ENCODE results near the gene RPL28.

Gene RPL28

DNA sequence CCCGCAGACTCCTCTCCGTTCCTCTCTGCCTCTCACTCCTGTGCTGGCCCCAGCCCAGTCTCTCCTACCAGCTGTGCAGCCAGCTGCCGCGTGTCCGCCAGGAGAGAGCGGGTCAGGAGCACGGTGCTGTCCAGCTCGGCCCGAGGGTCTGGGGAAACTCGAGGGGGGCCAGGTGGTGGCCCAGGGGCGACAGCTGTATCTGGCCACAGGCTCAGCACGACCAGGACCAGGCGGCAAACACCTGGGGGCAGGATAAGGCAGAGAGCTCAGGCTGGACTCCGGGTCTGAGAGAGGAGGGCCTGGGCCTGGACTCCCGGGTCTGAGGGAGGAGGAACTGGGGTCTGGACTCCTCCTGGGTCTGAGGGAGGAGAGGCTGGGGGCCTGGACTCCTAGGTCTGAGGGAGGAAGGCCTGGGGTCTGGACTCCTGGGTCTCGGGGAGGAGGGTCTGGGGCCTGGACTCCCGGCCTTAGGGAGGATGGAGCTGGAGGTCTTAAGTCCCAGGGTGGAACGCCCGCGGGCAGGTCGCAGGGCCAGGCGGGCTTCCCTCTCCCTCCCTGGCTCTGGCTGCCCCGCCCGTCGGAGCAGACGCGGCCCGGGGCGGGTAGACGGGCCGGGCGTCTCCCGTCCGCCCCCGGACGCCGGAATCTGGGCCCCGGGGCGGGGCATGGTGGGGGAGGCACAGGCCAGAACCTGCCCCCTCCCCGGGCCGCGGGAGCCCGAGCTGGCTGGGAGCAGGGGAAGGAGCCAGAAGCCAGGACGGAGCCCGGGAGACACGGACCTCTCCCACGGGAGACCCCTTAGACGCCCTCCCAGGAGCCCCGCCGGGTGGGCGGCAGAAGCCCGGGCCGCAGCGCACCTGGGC, 16.8 kb upstream of the RPL28 start:
- peak; percentile 65 for DNase-seq (ENCODE audit: low spot score)
- in situ Hi-C loops (cut with MboI; ENCODE audit: low sequenced_read_pairs, unreplicated experiment), result no loop called here
- TF ChIP-seq, protein P1, sequence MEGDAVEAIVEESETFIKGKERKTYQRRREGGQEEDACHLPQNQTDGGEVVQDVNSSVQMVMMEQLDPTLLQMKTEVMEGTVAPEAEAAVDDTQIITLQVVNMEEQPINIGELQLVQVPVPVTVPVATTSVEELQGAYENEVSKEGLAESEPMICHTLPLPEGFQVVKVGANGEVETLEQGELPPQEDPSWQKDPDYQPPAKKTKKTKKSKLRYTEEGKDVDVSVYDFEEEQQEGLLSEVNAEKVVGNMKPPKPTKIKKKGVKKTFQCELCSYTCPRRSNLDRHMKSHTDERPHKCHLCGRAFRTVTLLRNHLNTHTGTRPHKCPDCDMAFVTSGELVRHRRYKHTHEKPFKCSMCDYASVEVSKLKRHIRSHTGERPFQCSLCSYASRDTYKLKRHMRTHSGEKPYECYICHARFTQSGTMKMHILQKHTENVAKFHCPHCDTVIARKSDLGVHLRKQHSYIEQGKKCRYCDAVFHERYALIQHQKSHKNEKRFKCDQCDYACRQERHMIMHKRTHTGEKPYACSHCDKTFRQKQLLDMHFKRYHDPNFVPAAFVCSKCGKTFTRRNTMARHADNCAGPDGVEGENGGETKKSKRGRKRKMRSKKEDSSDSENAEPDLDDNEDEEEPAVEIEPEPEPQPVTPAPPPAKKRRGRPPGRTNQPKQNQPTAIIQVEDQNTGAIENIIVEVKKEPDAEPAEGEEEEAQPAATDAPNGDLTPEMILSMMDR (IDR thresholded peaks at IDR 0.05; ENCODE audit: borderline replicate concordance, control extremely low read depth, extremely low read depth, insufficient read depth, missing control alignments), result no peak

DNA sequence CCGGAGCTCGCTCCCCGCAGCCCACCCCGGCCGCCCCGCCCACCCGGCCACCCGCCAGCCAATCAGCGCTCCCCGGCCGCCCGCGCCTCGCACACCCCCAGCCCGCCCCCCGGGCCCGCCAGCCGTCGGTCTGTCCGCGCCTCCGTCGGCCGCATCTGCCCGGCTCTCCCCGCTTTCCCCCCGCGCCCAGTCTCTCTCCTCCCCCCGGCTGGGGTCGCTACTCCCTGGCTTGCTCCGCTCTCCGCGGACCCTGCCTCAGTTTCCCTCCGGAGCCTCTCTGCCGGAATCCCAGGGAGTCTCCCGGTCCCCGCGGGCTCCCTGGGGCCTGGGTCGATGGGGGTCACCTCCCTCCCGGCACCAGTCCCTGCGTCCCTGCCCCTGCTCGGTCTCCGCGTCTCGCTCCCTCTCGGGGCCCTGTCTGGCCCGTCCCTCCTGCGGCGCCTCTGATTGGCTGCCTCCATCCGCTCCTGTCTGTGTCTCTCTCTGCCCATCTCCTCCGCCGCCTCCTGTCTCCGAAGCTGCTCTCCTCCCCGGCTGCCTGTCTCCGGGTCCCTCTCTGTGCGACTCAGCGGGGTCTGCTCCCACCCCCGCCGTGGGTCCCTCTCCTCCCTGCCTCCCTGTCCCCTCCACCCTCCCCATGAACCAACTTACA, 16.0 kb upstream of the RPL28 start:
- in situ Hi-C loops (cut with MboI; ENCODE audit: low sequenced_read_pairs, unreplicated experiment), result no loop called here
- TF ChIP-seq, protein P1 (IDR thresholded peaks at IDR 0.05; ENCODE audit: borderline replicate concordance, control extremely low read depth, extremely low read depth, insufficient read depth, missing control alignments), result no peak
- DNase-seq (ENCODE audit: low spot score), result peak; percentile 71

DNA sequence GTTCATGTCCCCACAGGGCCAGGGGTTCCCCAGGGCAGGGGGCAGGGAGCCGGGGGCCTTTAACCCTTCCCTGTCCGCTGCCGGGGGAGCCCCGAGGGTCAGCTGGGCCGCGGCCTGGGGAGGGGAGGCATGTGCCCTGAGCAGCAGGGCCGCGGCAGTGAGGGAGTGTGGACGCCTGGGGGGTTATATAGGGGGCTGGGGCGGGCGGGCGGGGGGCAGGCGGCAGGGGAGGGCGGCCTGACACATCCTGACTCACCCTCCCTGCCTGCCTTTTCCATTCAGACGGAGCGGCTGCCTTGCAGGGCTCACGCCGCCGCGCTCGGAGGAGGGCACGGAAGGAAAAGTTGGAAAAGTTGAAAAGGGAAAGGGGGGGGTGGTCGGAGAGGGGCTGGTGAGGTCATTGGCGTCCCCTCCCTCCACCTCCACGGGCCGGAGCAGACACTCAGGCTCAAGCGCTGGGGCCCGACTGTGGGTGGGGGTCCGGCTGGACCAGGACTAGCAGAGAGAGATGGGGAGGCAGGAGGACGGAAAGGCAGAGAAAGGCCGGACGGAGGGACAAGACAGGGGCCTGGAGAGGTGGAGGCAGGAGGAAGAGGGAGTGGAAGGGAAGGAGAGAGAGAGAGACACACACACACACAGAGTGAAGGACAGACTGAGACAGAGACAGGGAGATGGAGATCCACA, 15.3 kb upstream of the RPL28 start, which contains the start of gene IL11:
Gene IL11 (minus strand): TSS at position 159 of the 684 bp plus-strand sequence. CDS start 153 bp downstream, at position 6.
- DNase-seq (ENCODE audit: low spot score), result no peak
- in situ Hi-C loops (cut with MboI; ENCODE audit: low sequenced_read_pairs, unreplicated experiment), result no loop called here
- TF ChIP-seq, protein P1 (IDR thresholded peaks at IDR 0.05; ENCODE audit: borderline replicate concordance, control extremely low read depth, extremely low read depth, insufficient read depth, missing control alignments), result no peak

DNA sequence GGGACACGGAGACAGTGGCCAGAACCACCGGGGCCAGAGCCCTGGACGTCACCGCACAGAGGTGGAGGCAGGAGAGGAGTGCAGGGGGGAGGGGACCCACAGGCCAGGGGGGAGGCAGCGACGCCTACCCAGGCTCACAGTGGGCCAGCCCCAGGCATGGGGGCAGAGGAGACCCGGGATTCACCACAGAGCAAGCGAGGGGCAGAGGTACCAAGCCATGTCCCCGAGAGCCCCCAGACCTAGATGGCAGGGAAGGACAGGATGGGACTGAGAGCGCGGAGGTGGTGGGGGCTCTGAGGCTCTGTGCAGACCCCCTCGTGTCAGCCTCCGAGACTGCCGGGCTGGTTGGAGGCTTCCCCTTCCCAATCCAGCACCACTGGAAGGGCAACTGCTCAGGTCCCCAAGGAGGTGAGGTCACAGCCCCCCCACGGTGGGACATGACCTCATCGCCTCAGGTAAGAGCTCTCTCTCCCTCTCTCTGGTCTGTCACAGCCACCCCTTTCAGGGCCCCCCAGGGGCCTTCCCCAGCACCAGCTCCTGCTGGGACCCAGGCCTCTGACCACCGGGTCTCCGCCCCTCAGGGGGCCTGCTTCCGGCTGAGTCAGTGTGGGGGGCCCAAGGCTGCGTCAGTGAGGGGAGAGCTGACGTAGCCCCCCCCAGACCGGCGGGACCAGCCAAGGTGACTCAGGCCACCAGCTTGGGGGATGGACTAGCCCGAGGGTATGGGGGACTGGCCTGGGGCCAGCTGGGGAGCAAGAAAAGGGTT, 13.2 kb upstream of the RPL28 start:
- DNase-seq (ENCODE audit: low spot score), result no peak
- TF ChIP-seq, protein P1 (IDR thresholded peaks at IDR 0.05; ENCODE audit: borderline replicate concordance, control extremely low read depth, extremely low read depth, insufficient read depth, missing control alignments), result no peak
- in situ Hi-C loops (cut with MboI; ENCODE audit: low sequenced_read_pairs, unreplicated experiment), result no loop called here

DNA sequence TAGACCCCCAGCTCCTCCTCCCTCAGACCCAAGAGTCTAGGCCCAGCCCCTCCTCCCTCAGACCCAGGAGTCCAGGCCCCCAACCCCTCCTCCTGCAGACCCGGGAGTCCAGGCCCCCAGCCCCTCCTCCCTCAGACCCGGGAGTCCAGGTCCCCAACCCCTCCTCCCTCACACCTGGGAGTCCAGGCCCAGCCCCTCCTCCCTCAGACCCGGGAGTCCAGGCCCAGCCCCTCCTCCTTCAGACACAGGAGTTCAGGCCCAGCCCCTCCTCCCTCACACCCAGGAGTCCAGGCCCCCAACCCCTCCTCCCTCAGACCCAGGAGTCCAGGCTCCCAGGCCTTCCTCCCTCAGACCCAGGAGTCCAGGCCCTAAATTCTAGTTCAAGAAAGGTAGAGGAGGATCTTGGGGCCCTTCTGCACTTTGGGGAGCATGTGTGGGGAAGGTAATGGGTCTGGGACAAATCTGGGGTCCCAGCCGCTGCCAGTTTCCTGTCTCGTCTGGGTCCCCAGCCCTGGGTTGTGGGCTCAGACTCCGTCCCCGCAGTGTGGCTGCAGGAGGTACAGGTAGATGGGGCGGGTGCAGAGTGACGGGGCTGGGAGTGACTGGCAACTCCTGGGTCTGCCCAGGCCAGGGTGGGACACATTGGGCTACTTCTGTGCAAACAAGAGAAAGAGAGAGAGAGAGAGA, 12.3 kb upstream of the RPL28 start:
- in situ Hi-C loops (cut with MboI; ENCODE audit: low sequenced_read_pairs, unreplicated experiment), result no loop called here
- TF ChIP-seq, protein P1 (IDR thresholded peaks at IDR 0.05; ENCODE audit: borderline replicate concordance, control extremely low read depth, extremely low read depth, insufficient read depth, missing control alignments), result no peak
- no peak for DNase-seq (ENCODE audit: low spot score)
